GM18867 (cell line): ENCODE data around the gene SUSD6.
"Not testable (repeated sequence)": the region's sequence is repeated elsewhere in the genome, so short reads cannot be mapped to it uniquely, and the experiment has no call there.

Experiments
- ATAC-seq: cut with Tn5 transposase; IDR thresholded peaks from one replicate; pipeline ENCODE4 v1.9.1; 2021; ENCODE audit warnings: mild to moderate bottlenecking, moderate library complexity; ENCODE audit not compliant: unreplicated experiment

SUSD6 gene

GRCh38 chr14:69647213-69647612 is 35.8 kb downstream of the SUSD6 start:
- no peak for ATAC-seq

GRCh38 chr14:69647642-69648041 is 36.2 kb downstream of the SUSD6 start:
- ATAC-seq: not testable (repeated sequence)

GRCh38 chr14:69648480-69649451 is 37.4 kb downstream of the SUSD6 start:
- ATAC-seq: no peak

GRCh38 chr14:69650948-69651369 is 39.6 kb downstream of the SUSD6 start:
- ATAC-seq: no peak

GRCh38 chr14:69651664-69652063 is 40.3 kb downstream of the SUSD6 start:
- no peak for ATAC-seq

- ATAC-seq: no peak
Measured at GRCh38 chr14:69652942-69653684, 41.7 kb downstream of the SUSD6 start.

GRCh38 chr14:69654116-69654515 is 42.7 kb downstream of the SUSD6 start:
- no peak for ATAC-seq

GRCh38 chr14:69657950-69658355 is 46.6 kb downstream of the SUSD6 start:
- no peak for ATAC-seq

- ATAC-seq: no peak
Measured at GRCh38 chr14:69658664-69659261, 47.4 kb downstream of the SUSD6 start.

GRCh38 chr14:69660344-69661193 is 49.2 kb downstream of the SUSD6 start:
- ATAC-seq: no peak

GRCh38 chr14:69661194-69661537 is 49.8 kb downstream of the SUSD6 start:
- no peak for ATAC-seq

GRCh38 chr14:69662636-69663299 is 51.4 kb downstream of the SUSD6 start:
- no peak for ATAC-seq

- no peak for ATAC-seq
Measured at GRCh38 chr14:69663300-69663643, 51.9 kb downstream of the SUSD6 start.

GRCh38 chr14:69664265-69664664 is 52.9 kb downstream of the SUSD6 start:
- no peak for ATAC-seq

- ATAC-seq: no peak
Measured at GRCh38 chr14:69664865-69665526, 53.6 kb downstream of the SUSD6 start.

GRCh38 chr14:69665631-69666030 is 54.2 kb downstream of the SUSD6 start:
- no peak for ATAC-seq

GRCh38 chr14:69666112-69666511 is 54.7 kb downstream of the SUSD6 start:
- no peak for ATAC-seq

GRCh38 chr14:69666690-69667211 is 55.4 kb downstream of the SUSD6 start:
- no peak for ATAC-seq

- peak; percentile 24 for ATAC-seq
Measured at GRCh38 chr14:69667938-69668335, 56.5 kb downstream of the SUSD6 start.
